ENCODE results near the gene SH3D19. TPM values are rescaled to one million over a fixed set of nuclear protein-coding genes. Genes with fewer than 3 reads are reported as not detected.

Gene SH3D19
- total RNA-seq, 4 donors from 2014 or later: 159 to 295 (median 224) TPM

- no peak overlapping the region for H3K4me3 ChIP-seq
Measured at GRCh38 chr4:151267822-151268535, 57.4 kb downstream of the SH3D19 start.

DNA sequence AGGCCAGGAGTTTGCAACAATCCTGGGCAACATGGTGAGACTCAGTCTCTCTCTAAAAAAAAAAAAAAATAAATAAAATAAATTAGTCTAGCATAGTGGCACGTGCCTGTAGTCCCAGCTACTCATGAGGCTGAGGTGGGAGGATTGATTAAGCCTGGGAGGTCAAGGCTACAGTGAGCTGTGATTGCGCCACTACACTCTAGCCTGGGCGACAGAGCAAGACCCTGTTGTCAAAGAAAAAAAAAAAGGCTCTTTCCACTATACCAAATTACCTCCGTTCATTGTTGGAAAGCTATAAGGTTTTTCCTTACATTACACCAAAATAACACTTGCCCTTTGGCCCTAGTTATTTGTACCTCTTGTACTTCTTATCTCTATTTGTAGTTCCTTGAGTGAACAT is 58.3 kb downstream of the SH3D19 start:
- TF ChIP-seq, protein P1, sequence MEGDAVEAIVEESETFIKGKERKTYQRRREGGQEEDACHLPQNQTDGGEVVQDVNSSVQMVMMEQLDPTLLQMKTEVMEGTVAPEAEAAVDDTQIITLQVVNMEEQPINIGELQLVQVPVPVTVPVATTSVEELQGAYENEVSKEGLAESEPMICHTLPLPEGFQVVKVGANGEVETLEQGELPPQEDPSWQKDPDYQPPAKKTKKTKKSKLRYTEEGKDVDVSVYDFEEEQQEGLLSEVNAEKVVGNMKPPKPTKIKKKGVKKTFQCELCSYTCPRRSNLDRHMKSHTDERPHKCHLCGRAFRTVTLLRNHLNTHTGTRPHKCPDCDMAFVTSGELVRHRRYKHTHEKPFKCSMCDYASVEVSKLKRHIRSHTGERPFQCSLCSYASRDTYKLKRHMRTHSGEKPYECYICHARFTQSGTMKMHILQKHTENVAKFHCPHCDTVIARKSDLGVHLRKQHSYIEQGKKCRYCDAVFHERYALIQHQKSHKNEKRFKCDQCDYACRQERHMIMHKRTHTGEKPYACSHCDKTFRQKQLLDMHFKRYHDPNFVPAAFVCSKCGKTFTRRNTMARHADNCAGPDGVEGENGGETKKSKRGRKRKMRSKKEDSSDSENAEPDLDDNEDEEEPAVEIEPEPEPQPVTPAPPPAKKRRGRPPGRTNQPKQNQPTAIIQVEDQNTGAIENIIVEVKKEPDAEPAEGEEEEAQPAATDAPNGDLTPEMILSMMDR (IDR thresholded peaks at IDR 0.05): no peak
- TF ChIP-seq POLR2A (IDR thresholded peaks at IDR 0.05): no peak
- Histone ChIP-seq H3K9me3 (no peaks in the 10 kb centered on the region), H3K36me3 (no peaks in the 10 kb centered on the region), H3K27me3 (no peaks in the 10 kb centered on the region), H3K4me3 (no peak overlapping the region), H3K4me1 (peaks cover 0 to 4% (median 0%) of the 10 kb centered on the region in 4 donors), H3K27ac (no peak overlapping the region)
- DNase-seq: no peak

More at GRCh38 chr4:151267822-151268535, 57.4 kb downstream of the SH3D19 start:
- Histone ChIP-seq H3K27ac (no peak overlapping the region), H3K9me3 (no peaks in the 10 kb centered on the region), H3K36me3 (no peaks in the 10 kb centered on the region), H3K27me3 (no peaks in the 10 kb centered on the region), H3K4me1 (peaks cover 0 to 4% (median 0%) of the 10 kb centered on the region in 4 donors)
- no peak for DNase-seq
- TF ChIP-seq POLR2A (IDR thresholded peaks at IDR 0.05): no peak
- TF ChIP-seq, protein P1 (IDR thresholded peaks at IDR 0.05): no peak

GRCh38 chr4:151266497-151266896 is 58.9 kb downstream of the SH3D19 start:
- H3K9me3 ChIP-seq: no peaks in the 10 kb centered on the region
- H3K27ac ChIP-seq: no peak overlapping the region
- H3K4me3 ChIP-seq: no peak overlapping the region
- H3K27me3 ChIP-seq: no peaks in the 10 kb centered on the region
- TF ChIP-seq, protein P1 (IDR thresholded peaks at IDR 0.05): no peak
- no peak for TF ChIP-seq POLR2A (IDR thresholded peaks at IDR 0.05)
- no peak for DNase-seq
- peaks cover 0 to 4% (median 0%) of the 10 kb centered on the region in 4 donors for H3K4me1 ChIP-seq
- no peaks in the 10 kb centered on the region for H3K36me3 ChIP-seq

DNA sequence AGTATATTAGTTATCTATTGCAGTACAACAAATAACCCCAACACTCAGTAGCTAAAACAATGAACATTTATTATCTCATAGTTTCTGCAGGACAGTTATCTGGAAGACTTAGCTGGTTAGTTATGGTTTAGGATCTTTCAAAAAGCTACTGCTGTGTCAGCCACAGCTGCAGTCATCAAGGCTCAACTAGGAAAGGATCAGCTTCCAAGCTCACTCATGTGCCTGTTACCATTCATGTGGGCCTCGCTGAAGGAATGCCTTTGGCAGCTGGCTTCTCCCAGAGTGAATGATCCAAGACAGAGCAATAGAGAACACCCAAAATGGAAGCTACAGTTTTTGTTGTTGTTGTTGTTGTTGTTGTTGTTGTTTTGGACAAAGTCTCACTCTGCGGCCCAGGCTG is 62.0 kb downstream of the SH3D19 start:
- no peak for DNase-seq
- H3K27me3 ChIP-seq: no peaks in the 10 kb centered on the region
- peaks cover 0 to 4% (median 0%) of the 10 kb centered on the region in 4 donors for H3K4me1 ChIP-seq
- no peak for TF ChIP-seq POLR2A (IDR thresholded peaks at IDR 0.05)
- TF ChIP-seq, protein P1 (IDR thresholded peaks at IDR 0.05): no peak
- H3K4me3 ChIP-seq: no peak overlapping the region
- no peaks in the 10 kb centered on the region for H3K36me3 ChIP-seq
- no peaks in the 10 kb centered on the region for H3K9me3 ChIP-seq
- no peak overlapping the region for H3K27ac ChIP-seq

- H3K36me3 ChIP-seq: no peaks in the 10 kb centered on the region
- no peaks in the 10 kb centered on the region for H3K9me3 ChIP-seq
- H3K27me3 ChIP-seq: no peaks in the 10 kb centered on the region
- H3K4me1 ChIP-seq: no peaks in the 10 kb centered on the region
- no peak for TF ChIP-seq POLR2A (IDR thresholded peaks at IDR 0.05)
- TF ChIP-seq, protein P1 (IDR thresholded peaks at IDR 0.05): no peak
- no peak overlapping the region for H3K4me3 ChIP-seq
- DNase-seq: no peak
- no peak overlapping the region for H3K27ac ChIP-seq
Measured at GRCh38 chr4:151260526-151260925, 64.9 kb downstream of the SH3D19 start.

Measured in Peyer's patch (tissue), 4 donors.